ENCODE data around the gene TNFRSF1A.
"Not testable (repeated sequence)": the region's sequence is repeated elsewhere in the genome, so short reads cannot be mapped to it uniquely, and the experiment has no call there.

Gene TNFRSF1A

DNA sequence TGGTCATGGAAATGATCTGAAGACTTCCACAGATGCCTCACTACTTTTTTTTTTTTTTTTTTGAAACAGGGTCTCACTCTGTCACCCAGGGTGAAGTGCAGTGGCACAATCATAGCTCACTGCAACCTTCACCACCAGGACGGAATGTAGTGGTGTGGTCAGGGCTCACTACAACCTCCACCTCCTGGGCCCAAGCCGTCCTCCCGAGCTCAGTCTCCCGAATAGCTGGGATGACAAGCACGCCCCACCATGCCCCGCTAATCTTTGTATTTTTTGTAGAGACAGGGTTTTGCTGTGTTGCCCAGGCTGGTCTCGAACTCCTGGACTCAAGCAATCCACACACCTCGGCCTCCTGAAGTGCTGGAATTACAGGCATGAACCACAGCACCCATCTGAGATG is 3.3 kb downstream of the TNFRSF1A start:
- not testable (repeated sequence) for DNase-seq (ENCODE audit: low read depth in 2 of 2, low spot score in 1 of 2)

DNA sequence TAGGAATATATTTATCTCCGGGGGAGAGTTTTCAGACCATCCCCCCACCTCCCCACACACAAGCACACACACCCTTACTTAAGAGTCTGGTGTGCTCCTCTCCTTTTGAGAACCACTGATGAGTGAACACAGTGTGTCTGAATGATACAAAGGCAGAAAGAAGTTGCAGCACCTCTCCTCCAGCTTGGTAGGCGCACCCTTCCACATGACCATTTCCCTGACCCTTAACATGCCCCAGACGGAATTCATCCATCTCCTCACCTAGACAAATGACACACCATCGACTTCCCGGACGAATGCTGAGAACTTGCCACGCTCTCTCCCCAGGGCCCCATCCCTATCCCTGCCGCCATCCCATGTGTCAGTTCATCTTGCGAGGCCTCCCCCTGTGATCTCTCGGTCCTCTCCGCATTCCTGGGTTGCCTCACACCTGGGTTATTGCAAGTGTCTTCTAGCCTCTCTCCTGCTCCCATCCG is 3.9 kb downstream of the TNFRSF1A start:
- no peak for DNase-seq (ENCODE audit: low read depth in 2 of 2, low spot score in 1 of 2)

DNA sequence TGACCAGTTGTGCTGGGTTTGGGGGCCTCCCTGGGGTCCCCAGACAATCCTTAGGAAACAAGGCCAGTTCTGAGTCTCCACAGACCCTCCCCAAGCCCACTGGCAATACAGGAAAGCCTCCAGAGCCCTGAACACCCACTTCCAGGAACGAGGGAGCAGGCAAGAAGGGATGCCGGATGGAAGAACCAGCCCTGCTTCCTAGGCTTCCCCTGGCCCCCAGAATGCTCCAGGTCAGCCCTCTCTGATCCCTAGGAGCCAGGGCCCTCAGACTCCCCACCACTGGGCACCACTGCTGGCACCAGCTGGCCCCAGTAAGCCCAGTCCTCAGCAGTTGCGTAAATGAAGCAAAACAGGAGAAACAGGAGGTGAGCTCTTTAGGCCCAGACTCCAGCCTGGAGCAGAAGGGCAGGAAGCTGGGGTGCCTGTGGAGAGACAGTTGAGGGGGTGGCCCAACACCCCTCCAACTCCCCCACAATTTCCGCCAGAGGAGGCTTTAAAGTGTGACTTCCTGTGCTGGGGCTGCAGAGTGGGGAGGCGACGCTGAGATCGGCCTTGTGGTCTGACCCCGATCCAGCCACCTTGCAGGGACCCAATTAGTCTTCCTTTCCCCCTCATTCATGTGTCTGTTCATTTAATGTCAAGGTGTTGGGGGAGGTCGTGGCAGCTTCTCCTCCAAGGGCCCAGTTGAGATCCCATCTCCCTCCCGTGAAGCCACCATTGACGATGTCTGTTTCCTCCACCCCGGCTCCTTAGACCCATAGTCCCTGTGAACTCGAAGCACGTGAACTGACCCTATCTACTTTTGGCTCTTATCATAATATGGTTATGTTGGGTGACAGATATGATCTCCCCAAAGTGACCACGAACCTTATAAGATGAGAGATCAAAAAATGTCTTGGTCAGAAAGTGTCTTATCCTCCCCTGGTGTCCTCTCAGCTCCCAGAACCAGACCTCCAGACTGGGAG is 4.7 kb downstream of the TNFRSF1A start:
- DNase-seq (ENCODE audit: low read depth in 2 of 2, low spot score in 1 of 2) = peak in 1 of 2 donors; percentile 58

DNA sequence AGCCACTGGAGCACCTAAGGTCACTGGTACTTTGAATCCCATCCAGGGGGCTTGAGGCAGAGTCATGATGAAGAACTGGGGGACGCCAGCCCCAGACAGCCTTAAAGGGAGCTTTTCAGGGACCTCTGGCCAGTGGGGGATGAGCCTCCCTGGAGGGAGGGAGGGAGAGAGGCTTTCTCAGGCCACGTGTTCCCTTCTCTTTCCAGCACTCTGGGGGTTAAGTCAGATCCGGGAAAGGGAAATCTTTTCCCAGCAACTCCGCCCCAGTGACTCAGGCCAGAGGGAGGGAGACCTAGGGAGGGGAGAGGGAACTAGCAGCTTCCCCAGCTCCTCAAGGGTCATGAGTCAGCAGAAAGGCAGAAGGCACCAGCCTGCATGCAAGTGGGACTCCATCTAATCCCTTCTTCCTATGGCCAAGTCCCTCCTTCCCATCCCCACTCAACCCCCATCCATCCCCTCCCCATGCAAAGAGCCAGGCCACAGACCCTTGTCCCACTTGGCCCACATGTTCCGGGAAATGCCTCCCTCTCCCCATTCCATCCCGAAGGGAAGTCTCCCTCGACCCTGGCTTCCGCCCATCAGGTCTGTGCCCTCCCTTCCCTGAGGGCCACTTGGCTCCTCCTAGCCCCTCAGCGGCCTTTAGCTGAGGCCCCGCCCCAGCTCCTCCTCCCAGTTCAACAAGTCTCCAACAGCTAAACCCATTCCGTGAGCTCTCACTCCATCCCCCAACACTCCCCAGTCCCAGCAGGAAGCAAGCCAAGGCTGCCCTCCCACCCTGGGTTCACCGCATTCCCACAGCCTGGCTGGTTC is 5.6 kb downstream of the TNFRSF1A start:
- no peak for DNase-seq (ENCODE audit: low read depth in 2 of 2, low spot score in 1 of 2)

DNA sequence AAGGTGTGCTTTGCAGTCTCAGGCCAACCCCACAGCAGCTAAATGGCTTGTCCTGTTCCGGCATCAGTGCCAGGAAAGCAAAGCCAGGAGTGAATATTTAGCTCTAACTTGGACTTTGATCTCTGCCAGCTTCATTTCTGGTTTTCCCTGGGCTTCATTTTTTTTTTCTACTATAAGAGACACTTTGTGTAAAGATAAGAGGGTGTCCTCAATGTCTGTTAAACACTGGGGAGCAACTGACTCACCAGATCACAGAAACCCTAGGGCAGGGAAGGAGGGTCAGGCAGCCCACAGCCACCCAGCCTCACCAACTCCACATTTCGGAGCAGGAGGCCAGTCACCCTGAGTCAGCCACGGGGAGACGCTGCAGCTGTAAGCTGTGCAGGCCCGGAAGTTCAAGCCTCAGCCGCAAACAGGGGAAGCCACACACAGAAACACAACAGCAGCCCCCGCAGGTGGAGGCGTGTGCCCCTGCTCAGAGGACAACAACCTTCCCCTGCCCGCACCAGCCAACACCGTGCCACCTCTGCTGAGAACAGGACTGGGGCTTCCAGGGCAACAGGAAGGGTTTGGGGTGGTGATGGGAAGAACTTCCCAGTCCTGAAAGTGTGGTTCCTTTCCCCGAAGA is 6.3 kb downstream of the TNFRSF1A start:
- peak; percentile 76 to 88 for DNase-seq (ENCODE audit: low read depth in 2 of 2, low spot score in 1 of 2)

DNA sequence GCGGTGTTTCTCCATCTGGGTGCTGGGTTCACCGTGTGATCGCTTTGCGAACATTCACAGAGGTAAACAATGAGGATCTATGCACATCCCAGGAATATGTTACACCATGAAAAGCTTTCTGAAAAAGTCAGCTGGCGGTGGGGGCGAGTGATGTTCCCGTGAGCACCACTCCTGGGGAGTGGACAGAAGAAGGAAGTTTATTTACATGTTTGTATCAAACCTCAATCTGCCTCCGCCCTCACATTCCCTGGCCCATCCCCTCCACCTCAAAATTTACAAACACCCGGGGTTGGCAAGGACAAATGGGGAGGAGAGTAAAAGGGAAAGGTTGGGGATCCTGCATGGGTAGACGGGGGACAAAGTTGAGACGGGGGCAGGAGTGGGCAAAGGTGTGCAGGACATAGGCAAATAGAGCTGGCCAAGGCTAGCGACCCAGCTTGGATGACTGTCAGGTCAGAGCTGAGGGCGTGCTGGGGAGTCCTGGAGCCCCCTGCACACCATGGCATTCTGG is 6.9 kb downstream of the TNFRSF1A start:
- no peak for DNase-seq (ENCODE audit: low read depth in 2 of 2, low spot score in 1 of 2)

DNA sequence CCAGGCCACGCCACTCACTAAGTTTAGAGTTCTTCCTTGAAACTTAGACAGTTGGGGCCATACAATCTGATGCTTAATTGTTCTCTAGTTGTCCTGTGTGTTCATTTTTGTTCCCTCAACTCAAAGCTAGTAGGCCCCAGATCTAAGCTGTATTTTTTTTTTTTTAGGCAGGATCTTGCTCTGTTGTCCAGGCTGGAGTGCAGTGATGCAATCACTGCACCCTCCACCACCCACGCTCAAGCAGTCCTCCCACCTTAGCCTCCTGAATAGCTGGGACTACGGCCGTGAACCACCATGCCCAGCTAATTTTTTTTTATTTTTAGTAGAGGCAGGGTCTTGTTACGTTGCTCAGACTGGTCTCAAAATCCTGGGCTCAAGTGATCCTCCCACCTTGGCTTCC is 7.5 kb downstream of the TNFRSF1A start:
- no peak for DNase-seq (ENCODE audit: low read depth in 2 of 2, low spot score in 1 of 2)

DNA sequence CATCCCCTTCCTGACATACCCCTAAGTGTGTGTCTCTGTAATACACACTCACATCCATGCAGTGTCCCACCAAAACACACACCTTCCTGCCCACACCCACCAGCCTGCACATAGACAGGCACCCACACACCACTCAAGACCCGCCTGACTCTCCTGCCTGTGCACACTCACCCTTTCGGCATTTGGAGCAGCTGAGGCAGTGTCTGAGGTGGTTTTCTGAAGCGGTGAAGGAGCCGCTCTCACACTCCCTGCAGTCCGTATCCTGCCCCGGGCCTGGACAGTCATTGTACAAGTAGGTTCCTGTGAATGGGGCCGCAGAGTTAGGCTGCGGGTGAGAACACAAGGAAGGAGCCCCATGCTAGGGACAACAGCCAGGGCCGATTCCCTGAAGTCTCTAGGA is 8.3 kb downstream of the TNFRSF1A start:
- DNase-seq (ENCODE audit: low read depth in 2 of 2, low spot score in 1 of 2) = no peak

DNA sequence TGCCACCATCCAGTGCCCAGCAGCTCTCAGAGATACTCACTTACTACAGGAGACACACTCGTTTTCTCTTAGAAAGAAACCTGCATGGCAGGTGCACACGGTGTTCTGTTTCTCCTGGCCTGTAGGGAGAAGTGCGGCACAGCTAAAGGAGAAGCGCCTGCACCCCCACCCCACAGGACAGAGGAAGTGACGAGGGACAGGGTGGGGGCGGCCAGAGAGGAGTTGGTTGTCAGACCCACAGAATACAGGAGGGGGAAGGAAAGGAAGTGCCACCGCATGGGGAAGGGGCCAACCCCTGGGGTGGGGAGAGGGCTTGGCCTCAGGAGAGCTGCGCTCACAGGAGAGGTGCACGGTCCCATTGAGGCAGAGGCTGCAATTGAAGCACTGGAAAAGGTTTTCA is 8.8 kb downstream of the TNFRSF1A start:
- DNase-seq (ENCODE audit: low read depth in 2 of 2, low spot score in 1 of 2) = no peak

DNA sequence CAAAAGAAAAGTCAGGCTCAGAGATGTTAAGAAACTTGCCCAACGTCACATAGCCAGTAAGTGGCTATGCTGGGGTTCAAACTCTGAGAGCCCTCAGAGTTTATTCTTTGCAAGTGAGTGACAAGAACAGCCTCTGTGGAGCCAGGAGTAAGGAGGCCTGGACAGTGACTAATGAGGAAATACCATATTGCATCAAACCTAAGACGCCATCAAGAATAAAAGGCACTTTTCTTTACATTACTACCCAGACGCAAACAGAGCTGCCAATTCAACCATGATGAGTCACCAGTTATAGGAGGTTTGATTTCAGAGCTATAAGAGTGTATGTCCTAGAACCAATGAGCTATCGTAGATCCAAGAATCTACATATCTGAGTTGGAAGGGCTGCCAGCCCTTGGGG is 9.4 kb downstream of the TNFRSF1A start:
- no peak for DNase-seq (ENCODE audit: low read depth in 2 of 2, low spot score in 1 of 2)

DNA sequence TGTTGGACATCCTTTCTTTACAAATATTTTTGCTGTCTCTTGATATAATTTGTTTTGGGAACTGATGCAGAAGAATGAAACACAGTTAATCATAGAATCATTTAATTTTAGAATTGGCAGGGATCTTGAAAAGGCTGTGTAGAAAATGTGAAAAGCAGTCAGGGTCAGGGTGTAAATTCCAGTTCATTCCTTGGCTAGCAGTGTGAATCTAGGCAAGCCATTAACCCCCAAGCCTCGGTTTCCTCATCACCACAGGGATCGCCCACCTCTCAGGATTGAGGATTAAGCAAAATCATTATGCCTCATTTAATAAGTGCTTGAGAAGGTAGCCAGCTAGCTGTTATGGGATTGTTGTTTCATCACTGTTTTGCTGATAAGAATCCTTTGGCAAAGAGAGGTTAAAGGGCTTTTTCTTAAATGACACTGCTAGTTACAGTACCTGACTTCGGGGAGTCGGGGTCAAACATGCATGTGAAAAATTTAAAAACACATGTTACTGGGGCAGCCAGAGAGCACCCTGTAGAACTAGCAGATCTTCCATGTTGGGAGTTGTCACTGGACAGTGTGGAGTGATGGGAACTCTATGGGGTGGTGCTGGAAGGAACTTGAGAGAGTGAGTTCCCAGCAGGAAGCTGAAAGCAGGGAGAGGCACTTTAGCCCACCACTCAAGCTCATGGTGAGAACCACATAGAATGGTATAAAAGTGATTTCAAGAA is 10.7 kb downstream of the TNFRSF1A start:
- no peak for DNase-seq (ENCODE audit: low read depth in 2 of 2, low spot score in 1 of 2)

DNA sequence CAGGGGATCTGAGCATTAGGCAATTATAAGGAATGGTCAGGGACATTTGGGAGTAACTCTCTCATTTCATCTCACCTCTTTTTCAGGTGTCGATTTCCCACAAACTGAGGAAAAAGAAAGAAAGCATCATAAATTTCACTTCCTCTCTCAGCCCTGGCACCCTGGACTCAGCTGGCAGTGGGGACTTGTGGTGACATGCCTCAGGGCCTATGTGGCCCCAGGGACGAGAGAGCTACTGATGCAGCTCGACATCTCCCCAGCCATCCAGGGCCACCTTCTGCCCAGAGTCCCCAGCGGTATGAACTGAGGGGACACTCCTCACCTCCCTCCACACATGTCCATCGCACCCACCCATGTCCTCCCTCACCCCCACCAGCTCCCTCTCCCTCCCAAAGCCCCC is 11.7 kb downstream of the TNFRSF1A start:
- DNase-seq (ENCODE audit: low read depth in 2 of 2, low spot score in 1 of 2) = no peak

DNA sequence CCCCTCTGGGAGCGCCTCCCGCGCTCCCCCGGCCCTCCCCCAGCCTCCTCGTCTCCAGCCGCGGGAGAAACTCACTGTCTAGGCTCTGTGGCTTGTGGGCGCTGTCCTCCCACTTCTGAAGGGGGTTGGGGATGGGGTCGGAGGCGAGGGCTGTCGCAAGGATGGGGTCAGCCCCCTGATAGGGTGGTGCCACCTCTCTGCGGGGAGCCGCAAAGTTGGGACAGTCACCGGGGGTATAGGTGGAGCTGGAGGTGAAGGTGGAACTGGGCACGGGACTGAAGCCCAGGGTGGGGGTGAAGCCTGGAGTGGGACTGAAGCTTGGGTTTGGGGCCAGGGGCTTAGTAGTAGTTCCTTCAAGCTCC is 12.2 kb downstream of the TNFRSF1A start:
- no peak for DNase-seq (ENCODE audit: low read depth in 2 of 2, low spot score in 1 of 2)

DNA sequence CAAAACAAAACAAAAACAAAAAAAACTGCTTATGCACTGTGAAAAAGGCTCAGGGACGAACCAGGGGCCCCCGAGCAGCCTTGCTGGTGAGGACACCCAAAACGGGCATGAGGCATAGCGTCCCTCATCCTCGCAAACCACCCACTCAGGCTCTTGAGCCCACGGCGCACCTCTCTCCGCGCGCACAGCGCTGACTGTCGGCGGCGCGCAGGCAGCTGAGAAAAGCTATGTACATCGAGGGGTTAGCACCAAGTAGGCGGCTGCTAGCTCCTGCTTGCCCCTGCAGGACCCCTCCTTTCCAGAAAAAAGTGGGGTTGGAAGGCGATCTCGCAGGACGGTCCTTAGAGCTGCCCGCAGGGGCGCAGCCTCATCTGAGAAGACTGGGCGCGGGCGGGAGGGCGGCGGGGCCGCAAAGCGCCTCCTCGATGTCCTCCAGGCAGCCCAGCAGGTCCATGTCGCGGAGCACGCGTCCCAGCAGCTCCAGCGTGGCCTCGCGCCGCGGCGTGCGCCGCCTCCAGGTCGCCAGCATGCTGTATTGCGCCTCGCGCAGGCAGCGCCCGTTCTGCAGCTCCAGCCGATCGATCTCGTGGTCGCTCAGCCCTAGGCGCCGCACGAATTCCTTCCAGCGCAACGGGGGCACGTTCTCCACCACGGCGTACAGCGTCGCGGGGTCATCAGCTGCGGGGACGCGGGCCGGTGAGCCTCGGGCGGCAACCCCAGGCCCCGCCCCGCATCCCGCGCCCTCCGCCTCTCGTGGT is 12.8 kb downstream of the TNFRSF1A start:
- no peak for DNase-seq (ENCODE audit: low read depth in 2 of 2, low spot score in 1 of 2)

DNA sequence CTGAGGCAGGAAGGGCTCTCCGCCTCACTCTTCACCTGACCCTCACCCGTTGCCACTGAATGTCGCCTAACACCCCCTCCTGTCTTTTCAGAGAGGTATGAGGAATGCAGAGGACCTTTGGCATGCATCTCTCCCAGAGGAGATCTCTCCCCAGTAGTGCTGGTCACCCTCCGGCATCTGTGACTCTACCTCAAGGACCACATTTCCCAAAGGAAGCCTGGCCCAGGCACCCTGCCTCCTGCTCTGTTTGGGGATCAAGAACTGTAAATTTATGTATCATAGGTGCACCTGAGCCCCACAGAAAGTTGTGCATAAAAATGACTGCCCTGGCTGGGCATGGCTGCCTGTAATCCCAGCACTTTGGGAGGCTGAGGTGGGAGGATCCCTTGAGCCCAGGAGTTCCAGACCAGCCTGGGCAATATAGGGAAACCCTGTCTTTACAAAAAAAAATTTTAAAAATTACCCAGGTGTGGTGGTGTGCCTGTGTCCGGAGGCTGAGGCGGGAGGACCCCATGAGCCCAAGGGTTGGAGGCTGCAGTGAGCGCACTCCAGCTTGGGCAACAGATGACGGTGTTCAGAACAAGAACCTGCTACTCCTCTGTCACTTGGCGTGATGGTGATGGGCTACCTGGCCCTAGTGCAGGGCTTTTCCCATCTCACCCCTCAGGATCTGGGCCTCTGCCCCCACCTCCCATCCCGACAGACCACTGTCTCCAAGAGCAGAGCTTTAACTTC is 13.7 kb downstream of the TNFRSF1A start:
- no peak for DNase-seq (ENCODE audit: low read depth in 2 of 2, low spot score in 1 of 2)

DNA sequence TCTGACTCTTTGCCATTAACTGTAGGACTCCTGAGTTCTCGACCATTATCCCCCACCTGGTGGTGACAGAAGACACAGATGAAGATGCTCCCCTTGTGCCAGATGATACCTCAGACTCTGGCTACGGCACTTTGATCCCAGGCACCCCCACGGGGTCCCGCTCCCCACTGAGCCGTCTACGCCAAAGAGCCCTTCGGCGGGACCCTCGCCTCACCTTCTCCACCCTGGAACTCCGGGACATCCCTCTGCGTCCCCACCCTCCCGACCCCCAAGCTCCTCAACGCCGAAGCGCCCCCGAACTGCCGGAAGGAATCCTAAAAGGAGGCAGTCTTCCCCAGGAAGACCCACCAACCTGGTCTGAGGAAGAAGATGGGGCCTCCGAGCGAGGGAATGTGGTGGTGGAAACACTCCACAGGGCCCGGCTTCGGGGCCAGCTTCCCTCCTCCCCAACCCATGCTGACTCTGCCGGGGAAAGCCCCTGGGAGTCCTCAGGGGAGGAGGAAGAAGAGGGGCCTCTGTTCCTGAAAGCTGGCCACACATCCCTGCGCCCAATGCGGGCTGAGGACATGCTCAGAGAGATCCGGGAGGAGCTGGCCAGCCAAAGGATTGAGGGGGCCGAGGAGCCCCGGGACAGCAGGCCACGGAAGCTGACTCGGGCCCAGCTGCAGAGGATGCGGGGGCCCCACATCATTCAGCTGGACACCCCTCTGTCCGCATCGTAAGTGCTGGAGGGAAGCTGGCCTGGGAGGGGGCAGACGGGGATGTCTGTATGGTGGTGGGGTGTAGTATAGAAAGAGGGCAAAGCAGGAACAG is 14.4 kb downstream of the TNFRSF1A start:
- no peak for DNase-seq (ENCODE audit: low read depth in 2 of 2, low spot score in 1 of 2)

DNA sequence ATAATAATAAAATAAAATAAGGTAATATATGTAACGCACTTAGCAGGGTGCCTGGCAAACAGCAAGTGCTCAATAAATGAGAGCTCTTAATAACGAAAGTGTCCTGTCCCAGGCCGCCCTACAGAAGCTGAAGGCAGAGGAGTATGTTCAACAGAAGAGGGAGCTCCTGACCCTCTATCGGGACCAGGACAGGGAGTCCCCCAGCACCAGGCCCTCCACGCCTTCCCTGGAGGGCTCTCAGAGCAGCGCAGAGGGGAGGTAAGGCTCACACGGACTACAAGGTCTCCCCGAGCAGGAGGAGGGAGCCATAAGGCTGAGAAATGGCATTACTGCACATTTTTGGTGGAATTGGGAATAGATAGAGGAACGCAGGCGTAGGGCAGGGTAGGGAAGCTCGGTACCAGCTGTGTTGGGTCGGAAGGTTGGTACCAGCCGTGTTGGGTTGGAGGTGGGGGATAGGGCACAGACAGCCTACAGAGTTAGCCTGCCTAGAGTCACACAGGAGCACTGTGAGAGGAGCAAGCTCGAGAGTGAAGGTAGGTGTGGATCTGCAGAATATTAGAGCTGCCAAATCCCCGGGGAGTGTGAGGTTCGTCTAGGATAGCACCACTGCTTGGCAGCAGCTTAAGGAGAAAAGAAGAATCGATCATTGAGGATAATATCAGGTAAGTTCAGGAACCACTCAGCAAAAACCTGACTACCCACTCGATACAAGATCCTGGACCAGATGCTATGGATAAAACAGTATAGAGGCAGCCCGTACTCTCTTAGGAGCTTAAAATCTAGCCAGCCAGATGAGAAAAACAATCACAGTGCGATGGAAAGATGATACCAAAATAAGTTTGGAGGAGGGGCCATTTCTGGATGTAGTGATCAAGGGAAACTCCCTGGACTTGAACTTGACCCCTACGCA is 15.3 kb downstream of the TNFRSF1A start:
- DNase-seq (ENCODE audit: low read depth in 2 of 2, low spot score in 1 of 2) = no peak

All from stimulated activated CD8-positive, alpha-beta memory T cell treated with anti-CD3 and anti-CD28 coated beads, Interleukin-4, amount 100 ng/mL, for 4 hours (primary cell).